GDM1 (cell line): ENCODE results near the gene ROBO2.

Source experiments
- DNase-seq: peaks from one replicate; lab custom pipeline; 2025; lab: John Stamatoyannopoulos, UW

Gene ROBO2

GRCh38 chr3:77489216-77489615 lies 449.3 kb downstream of the ROBO2 start:
- DNase-seq, result no peak

- no peak for DNase-seq
Measured at GRCh38 chr3:77491961-77492360, 452.1 kb downstream of the ROBO2 start.

DNA sequence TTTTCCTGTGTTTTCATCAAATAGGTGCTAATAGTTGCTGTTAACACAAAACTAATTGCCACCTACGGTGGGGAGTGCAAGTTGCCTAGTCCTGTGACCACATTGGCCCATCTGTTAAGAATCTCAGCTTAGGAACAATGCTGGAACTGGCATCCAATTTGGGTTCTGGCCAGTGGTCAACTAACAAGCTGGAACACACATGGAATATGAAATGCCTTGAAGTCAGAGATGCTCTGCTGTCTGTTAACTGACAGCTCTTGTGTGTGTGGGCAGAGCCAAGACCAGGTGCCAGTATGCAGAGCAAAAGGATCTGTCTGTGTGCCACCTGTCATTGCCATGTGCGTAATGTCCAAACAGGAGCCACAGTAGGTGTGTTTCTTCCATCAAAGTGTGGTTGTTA lies 460.8 kb downstream of the ROBO2 start:
- no peak for DNase-seq

DNA sequence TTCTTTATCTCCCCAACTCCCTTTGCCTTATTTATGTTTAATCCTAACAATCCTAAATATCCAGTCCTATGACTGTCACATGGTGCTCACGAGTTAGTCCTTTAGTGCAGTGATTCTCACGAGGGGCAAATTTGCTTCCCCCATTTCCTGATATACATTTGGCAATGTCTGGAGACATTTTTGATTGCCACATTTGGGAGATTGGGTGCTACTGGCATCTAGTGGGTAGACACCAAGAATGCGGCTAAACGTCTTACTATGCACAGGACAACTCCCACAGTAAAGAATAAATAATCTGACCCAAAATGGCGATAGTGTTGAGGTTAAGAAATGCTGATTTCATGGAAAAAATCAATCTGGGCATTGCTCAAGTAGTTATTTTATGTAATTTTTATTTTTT lies 466.5 kb downstream of the ROBO2 start:
- no peak for DNase-seq

DNA sequence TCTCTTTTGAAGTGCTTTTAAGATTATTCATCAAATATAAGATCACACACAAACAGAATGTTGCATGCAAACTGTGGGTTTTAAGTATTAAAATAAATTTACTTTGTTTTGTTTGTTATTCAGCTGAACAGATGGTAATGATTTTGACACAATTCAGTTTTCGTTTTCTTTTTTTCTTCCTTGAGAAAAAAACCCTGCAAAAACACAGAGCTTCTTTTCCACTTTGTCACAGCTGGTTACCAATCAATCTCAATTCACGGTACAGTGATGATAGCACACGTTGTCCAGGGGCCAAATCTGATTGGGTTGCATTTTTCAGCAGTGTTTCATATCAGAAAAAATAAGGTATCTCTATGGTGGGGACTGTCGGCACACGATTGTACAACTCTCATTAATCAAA lies 473.6 kb downstream of the ROBO2 start:
- no peak for DNase-seq

- DNase-seq, result no peak
Measured at GRCh38 chr3:77514766-77515165, 474.9 kb downstream of the ROBO2 start.

DNA sequence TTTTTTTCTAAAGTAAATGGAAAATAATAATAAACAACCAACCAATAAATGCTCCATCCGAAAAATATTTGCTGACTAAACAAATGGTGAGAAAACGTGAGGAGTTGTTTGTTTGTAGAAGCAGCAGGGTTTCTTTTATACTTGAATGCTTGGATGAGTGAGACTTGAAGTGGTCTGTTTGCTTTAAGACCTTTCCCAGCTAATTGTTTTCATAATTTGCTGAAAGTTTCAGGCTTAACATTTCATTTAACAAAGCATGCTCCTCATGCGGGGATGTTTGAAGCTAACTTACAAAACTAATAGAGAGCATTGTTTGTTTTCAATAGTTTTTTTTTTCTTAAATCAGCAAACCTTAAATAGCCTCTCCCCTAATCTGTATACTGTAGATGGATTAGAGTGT lies 484.6 kb downstream of the ROBO2 start:
- no peak for DNase-seq

DNA sequence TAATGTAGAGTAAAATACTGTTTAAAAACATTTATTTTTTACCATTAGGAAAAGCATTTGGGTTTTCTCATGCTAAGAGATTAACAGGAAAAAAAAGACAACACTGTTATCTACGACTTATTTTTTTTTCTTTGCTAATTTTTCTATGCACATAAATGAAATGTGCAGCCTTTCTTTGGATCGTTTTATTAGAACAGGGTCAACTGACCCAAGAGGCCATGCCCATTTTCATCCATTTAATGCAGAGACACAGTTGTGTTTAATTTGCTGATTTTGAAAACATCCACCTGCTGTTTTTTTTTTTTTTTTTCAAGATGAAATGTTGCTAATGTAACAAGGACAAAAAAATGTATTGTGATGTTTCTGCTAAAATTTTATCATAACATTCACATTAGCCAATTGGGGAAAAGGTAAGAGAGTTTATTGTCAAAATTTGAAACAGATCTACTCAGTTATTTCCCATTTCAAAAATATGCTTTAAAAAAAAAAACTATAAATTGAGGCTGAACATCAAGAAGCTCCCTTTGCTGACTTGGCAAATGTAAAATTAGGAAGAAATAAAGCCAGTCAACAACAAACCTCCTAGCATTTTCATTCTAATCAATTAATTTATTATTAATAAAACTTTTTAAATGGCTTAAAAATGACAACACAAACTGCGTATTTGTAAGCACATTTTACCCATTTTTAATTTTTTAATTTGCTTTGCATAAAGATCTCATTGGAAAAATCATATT lies 485.2 kb downstream of the ROBO2 start:
- DNase-seq, result no peak

DNA sequence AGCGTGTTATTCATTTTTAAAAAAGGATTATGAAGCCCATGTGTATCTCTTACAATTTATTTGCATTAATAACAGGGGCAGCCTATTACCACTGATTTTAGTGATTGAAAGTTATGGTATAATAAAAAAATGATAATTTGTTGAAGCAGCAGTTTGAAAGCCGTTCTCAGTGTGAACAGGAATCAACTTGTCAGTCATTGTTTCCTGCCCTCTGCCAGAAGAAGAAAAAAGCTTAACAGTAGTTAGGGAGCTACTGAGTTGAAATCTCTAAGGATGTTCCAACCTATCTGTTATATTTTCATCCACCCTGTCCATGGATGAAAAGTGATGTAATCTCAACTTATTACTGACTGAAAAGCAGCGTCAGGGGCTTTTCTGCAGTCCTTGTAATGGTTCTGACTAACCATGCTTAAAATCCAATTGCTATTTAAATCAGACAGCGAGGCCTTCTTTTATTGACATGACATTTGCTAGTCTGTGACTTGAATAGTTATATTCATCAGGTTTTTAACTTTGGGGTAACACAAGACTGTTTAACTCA lies 486.7 kb downstream of the ROBO2 start:
- DNase-seq, result no peak

DNA sequence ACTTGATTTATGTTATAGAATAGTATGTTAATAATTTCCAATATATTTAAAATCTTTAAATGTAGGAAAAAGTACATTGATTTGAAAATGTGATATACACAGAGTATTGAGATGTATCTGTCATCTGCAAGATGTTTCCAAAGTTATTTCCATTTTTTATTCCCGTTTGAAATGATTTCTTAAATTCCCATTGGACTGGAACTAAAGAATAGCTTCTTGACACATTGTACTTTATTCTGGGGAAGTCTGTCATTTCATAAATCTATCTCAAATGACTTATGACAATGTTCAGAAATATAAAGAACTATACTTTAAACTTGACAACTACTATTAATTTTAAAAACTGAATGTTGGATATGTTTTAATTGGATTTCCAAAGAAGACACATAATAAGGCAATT lies 489.6 kb downstream of the ROBO2 start:
- no peak for DNase-seq

DNA sequence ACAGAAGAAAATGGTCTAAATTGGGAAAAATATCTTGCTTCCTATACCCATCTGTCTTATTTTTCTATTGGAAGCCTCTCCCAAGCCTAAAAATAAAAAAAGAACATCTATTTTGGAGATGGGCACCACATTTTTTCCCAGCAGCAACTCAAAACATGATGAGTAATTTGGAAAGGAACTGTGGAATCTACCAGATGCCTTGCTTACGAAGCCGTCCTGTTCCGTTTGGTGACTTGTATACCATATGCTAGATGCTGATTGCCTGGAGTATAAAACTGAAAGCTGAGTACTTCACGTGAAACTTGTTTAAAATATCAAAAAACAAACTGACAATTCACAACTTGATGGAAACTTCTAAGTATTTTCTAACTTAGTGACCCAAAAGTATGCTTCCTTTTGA lies 491.0 kb downstream of the ROBO2 start:
- no peak for DNase-seq

DNA sequence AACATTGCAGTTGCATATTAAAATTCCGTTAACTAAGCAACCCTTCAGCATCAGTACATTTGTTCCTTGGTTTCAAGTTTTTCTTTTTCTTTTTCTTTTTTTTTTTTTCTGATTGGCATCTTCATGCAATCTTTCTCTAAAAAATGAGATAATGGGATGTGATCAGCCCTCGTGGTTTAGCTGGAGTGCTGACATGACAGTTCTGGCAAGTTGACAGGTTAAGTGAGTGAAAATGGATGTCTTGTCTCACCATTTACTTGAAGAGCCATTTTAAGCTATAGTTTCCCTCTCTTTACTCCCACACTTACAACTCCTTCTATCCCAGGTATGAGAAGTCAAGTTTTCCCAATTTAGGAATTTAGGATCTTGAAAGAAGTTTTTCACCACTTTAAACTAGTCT lies 495.2 kb downstream of the ROBO2 start:
- DNase-seq, result no peak

- no peak for DNase-seq
Measured at GRCh38 chr3:77536038-77536775, 496.3 kb downstream of the ROBO2 start.

DNA sequence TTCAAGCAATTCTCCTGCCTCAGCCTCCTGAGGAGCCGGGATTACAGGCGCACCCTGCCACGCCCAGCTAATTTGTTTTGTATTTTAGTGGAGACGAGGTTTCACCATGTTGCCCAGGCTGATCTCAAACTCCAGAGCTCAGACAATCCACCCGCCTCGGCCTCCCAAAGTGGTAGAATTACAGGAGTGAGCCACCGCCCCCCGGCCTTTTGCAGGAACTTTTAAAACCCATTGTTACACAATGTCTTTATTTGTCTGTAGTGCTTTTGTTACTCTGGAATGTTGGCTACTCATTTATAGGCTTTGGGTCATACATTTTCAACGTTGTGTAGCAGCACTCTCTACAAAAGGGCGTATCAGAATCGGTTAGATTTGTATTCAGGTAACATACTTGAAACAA lies 499.1 kb downstream of the ROBO2 start:
- no peak for DNase-seq

DNA sequence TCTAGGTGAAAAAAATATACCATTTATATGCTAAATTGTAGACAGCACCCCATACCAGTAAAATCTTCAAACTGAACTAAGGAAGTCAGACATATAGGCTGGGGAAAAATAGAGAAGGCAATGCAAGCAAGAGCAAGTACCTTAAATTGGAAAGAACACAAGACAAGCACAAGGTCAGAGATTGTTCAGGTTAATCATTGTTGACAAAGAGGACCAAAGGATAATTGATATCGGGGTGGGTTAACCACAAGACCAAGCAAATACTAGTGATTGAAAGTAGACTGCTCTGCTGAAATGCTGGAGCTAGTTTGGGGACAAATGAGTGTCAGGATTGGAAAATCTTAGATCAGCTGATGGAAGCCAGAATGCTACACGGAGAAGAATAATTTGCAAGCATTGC lies 499.8 kb downstream of the ROBO2 start:
- no peak for DNase-seq

- no peak for DNase-seq
Measured at GRCh38 chr3:77541203-77541922, 501.5 kb downstream of the ROBO2 start.

DNA sequence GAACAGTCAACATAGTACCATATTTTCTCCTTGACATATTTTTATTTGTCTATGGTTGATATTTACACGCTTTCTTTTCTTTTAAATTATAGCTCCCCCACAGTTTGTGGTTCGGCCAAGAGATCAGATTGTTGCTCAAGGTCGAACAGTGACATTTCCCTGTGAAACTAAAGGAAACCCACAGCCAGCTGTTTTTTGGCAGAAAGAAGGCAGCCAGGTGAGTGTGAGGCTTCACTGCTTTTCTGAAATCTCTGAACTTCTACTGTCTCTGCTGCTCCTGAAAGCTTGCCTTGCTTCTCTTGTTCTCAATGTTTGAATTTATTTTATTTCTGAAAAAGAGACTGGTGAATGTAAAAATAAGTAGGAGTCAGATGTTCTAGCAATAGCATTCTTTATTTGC lies 506.3 kb downstream of the ROBO2 start:
- no peak for DNase-seq

- DNase-seq, result no peak
Measured at GRCh38 chr3:77549034-77549433, 509.1 kb downstream of the ROBO2 start.

- DNase-seq, result no peak
Measured at GRCh38 chr3:77553240-77553639, 513.3 kb downstream of the ROBO2 start.

DNA sequence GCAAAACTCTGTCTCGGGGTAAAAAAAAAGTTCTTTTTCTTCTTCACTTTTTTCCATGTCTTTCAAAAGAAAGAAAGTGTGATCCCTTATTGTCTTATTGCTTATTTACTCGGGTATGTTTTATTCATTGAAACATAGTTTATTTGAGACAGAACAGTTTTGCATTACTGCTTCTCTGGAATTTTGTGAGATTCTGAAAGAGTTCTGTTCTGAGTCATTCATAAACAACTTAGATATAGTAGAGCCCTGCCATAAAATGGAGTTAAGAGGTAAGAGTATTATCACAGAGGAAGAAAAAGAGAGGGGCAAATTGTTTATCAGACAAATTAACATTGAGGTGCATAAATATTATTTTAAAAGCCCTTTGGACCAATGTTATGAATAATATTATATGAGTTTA lies 522.2 kb downstream of the ROBO2 start:
- no peak for DNase-seq

GRCh38 chr3:77563012-77563411 lies 523.1 kb downstream of the ROBO2 start:
- DNase-seq, result no peak

GRCh38 chr3:77566055-77566454 lies 526.2 kb downstream of the ROBO2 start:
- no peak for DNase-seq
